Osteocyte (in vitro differentiated cells): ENCODE data around the gene SLC25A3. TPM values are rescaled to one million over a fixed set of nuclear protein-coding genes. Genes with fewer than 3 reads are reported as not detected.

Source experiments
- DNase-seq: peaks from one replicate; pipeline ENCODE4 v3.0.0; 2021; ENCODE audit warnings: mixed read lengths; ENCODE audit not compliant: unreplicated experiment; ENCODE audit errors: extremely low spot score
- H3K27ac Mint-ChIP-seq: one replicate; pipeline ENCODE4 v1.8.0; 2021; ENCODE audit warnings: mild to moderate bottlenecking, mixed read lengths; ENCODE audit not compliant: unreplicated experiment
- H3K27me3 Mint-ChIP-seq: one replicate; pipeline ENCODE4 v1.8.0; 2021; ENCODE audit warnings: mixed read lengths; ENCODE audit not compliant: unreplicated experiment
- H3K36me3 Mint-ChIP-seq: one replicate; pipeline ENCODE4 v1.8.0; 2021; ENCODE audit warnings: mixed read lengths; ENCODE audit not compliant: unreplicated experiment
- H3K4me1 Mint-ChIP-seq: one replicate; pipeline ENCODE4 v1.8.0; 2021; ENCODE audit warnings: mixed read lengths; ENCODE audit not compliant: unreplicated experiment
- H3K4me3 Mint-ChIP-seq: one replicate; pipeline ENCODE4 v1.8.0; 2021; ENCODE audit warnings: mild to moderate bottlenecking, moderate library complexity, mixed read lengths; ENCODE audit not compliant: unreplicated experiment
- H3K9me3 Mint-ChIP-seq: one replicate; pipeline ENCODE4 v1.8.0; 2021; ENCODE audit warnings: mixed read lengths; ENCODE audit not compliant: unreplicated experiment
- CTCF ChIP-seq: fragments of 200-600 bp; sonication (generic); IDR thresholded peaks from 2 replicates; pipeline ENCODE4 v1.5.0; 2021; ENCODE audit warnings: antibody characterized with exemption, mild to moderate bottlenecking, moderate library complexity
- total RNA-seq: library from RNA; stranded (reverse); gene quantifications from 2 replicates; pipeline ENCODE4 v1.2.1, GENCODE V29; 2021

SLC25A3 gene
- total RNA-seq, 1 donor from 2014 or later = 583 TPM

GRCh38 chr12:98645572-98646067 is 52.1 kb downstream of the SLC25A3 start:
- peaks cover 37% of the 10 kb centered on the region for H3K4me1 Mint-ChIP-seq
- peak overlapping the region; percentile 97 for H3K4me3 Mint-ChIP-seq
- no peaks in the 10 kb centered on the region for H3K27me3 Mint-ChIP-seq
- no peak for DNase-seq
- no peak for TF ChIP-seq CTCF
- peaks cover 16% of the 10 kb centered on the region for H3K36me3 Mint-ChIP-seq
- H3K27ac Mint-ChIP-seq = peak overlapping the region; percentile 90
- H3K9me3 Mint-ChIP-seq = no peaks in the 10 kb centered on the region

- Mint-ChIP-seq H3K36me3 (peaks cover 15% of the 10 kb centered on the region), H3K27ac (peak overlapping the region; percentile 90), H3K9me3 (no peaks in the 10 kb centered on the region), H3K4me3 (peak overlapping the region; percentile 97), H3K27me3 (no peaks in the 10 kb centered on the region), H3K4me1 (peaks cover 37% of the 10 kb centered on the region)
- no peak for DNase-seq
- peak; percentile 27 for TF ChIP-seq CTCF
Measured at GRCh38 chr12:98646294-98647090, 53.0 kb downstream of the SLC25A3 start.

- no peak for DNase-seq
- no peak for TF ChIP-seq CTCF
- H3K9me3 Mint-ChIP-seq = no peaks in the 10 kb centered on the region
- H3K36me3 Mint-ChIP-seq = peaks cover 17% of the 10 kb centered on the region
- H3K27me3 Mint-ChIP-seq = no peaks in the 10 kb centered on the region
- peaks cover 18% of the 10 kb centered on the region for H3K4me1 Mint-ChIP-seq
- H3K4me3 Mint-ChIP-seq = no peak overlapping the region
- H3K27ac Mint-ChIP-seq = no peak overlapping the region
Measured at GRCh38 chr12:98651328-98651727, 57.8 kb downstream of the SLC25A3 start.

GRCh38 chr12:98653866-98654493 is 60.5 kb downstream of the SLC25A3 start:
- no peak for DNase-seq
- peak; percentile 82 for TF ChIP-seq CTCF
- Mint-ChIP-seq H3K4me1 (peaks cover 5% of the 10 kb centered on the region), H3K36me3 (peaks cover 21% of the 10 kb centered on the region), H3K9me3 (no peaks in the 10 kb centered on the region), H3K27ac (peak overlapping the region; percentile 40), H3K27me3 (no peaks in the 10 kb centered on the region), H3K4me3 (no peak overlapping the region)

Other genes starting within 250 kb of the SLC25A3 start
- 53.8 and 59.3 TPM in 2 replicates for gene TMPO, start 78.1 kb upstream of the SLC25A3 start, total RNA-seq
- 36.2 and 38.0 TPM in 2 replicates for gene IKBIP, start 51.1 kb downstream of the SLC25A3 start, total RNA-seq
- 14.4 and 18.8 TPM in 2 replicates for gene APAF1, start 51.6 kb downstream of the SLC25A3 start, total RNA-seq